ENCODE measurements around the gene TELO2.

Gene TELO2

DNA sequence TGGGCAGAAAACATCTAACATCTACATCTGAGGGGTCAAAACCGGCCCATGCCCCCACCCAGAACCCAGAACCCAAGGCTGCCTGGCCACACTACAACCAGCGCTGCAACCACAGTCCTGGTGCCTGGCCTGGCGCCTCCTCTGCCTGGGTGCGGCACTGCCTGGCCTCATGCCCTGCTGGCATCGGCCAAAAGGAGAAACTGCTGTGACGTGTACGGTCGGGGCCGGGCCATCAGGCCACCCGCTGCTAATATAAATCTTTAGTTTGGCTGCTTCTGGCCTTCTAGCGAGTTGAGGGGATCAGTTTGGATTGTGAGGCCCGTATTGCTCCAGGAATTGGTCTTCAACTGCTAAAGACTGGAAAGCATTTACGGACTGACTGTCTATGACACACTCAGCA lies 63.1 kb downstream of the TELO2 start:
- DNase-seq (ENCODE audit: low spot score) = no peak

- no peak for DNase-seq (ENCODE audit: low spot score)
Measured at GRCh38 chr16:1557074-1557473, 63.9 kb downstream of the TELO2 start.

DNA sequence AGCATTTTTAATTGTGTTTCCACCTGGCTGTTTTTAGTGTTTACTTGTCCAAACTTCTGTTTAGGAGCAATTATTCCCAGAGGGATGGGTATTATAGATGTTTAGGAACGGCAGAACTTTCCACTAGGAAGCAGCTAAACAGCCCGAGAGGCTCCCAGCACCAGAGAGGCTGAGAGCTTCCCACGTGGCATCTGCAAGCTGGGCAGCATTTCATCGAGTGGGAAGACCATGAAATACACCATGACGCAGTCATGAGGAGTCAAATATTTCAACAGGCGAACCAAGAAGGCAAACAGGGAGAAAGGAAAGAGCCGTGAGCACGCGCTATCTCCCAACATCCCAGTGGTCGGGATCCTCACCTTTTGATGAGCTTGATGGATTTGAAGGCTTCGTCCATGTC lies 64.4 kb downstream of the TELO2 start:
- no peak for DNase-seq (ENCODE audit: low spot score)

DNA sequence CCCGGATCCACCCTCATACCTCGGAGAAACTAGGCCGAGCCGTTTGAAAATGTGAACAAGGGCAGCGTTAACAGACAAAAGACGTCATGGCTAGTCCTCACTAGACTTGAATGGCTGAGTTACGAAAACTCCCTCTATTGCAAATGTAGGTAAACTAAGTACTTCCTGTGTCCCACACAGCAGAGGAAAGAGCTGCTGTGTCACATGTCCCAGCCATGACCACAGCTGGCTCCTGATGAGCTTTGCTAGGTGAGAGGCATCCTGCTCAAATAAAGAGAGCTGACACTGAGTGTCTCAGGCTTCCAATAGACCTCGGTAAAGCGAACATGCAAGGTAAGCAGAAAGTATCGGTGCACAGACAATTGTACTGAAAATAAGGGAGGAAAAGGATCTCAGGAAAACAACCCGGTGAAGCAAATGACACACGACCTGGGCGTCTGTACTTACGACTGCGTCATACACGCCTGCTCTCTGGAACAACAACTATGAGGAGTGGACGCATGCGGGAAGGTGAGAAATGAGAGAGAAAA lies 66.4 kb downstream of the TELO2 start:
- no peak for DNase-seq (ENCODE audit: low spot score)
